HepG2 (cell line): ENCODE results near the gene RNF8. TPM values are rescaled to one million over a fixed set of nuclear protein-coding genes. Genes with fewer than 3 reads are reported as not detected.
A peak's percentile ranks its signal among the peaks of the same experiment; 100 is the strongest.

Experiments
- AGO2 ChIP-seq: fragments of 200-400 bp; formaldehyde crosslinking; optimal IDR thresholded peaks from 2 replicates; pipeline ENCODE3; 2017; ENCODE audit warnings: mild to moderate bottlenecking, low read depth, low read length, moderate library complexity
- ARNT2 ChIP-seq: sonication (generic); formaldehyde crosslinking; IDR thresholded peaks from 2 replicates; pipeline ENCODE4 v1.8.0; 2022; ENCODE audit warnings: mild to moderate bottlenecking, low read depth, missing genetic modification reagents, moderate library complexity
- DDIT3 ChIP-seq: sonication (generic); formaldehyde crosslinking; IDR thresholded peaks from 2 replicates; pipeline ENCODE4 v1.4.0; 2020; ENCODE audit warnings: mild to moderate bottlenecking, missing genetic modification reagents
- HOMEZ ChIP-seq: IDR thresholded peaks from 2 replicates; pipeline ENCODE4 v1.6.1; 2016; ENCODE audit warnings: low read depth
- HOXA7 ChIP-seq: sonication (generic); formaldehyde crosslinking; IDR thresholded peaks from 2 replicates; pipeline ENCODE4 v1.8.1; 2022; ENCODE audit warnings: mild to moderate bottlenecking, missing genetic modification reagents, moderate library complexity
- IKZF5 ChIP-seq: IDR thresholded peaks from 2 replicates; pipeline ENCODE4 v1.6.1; 2018; ENCODE audit warnings: missing genetic modification reagents, mild to moderate bottlenecking, missing compliant biosample characterization
- MATR3 ChIP-seq: sonication (generic); formaldehyde crosslinking; IDR thresholded peaks from 2 replicates; pipeline ENCODE4 v1.4.0; 2020; ENCODE audit warnings: missing genetic modification reagents
- MTF1 ChIP-seq: sonication (generic); formaldehyde crosslinking; IDR thresholded peaks from 2 replicates; pipeline ENCODE4 v1.5.0; 2020; ENCODE audit warnings: missing genetic modification reagents
- PATZ1 ChIP-seq: sonication (generic); formaldehyde crosslinking; IDR thresholded peaks from 2 replicates; pipeline ENCODE4 v1.4.0; 2020; ENCODE audit warnings: missing genetic modification reagents
- SCMH1 ChIP-seq: sonication (generic); formaldehyde crosslinking; IDR thresholded peaks from 2 replicates; pipeline ENCODE4 v1.9.0; 2021; ENCODE audit warnings: missing genetic modification reagents, mild to moderate bottlenecking, borderline replicate concordance
- TEAD3 ChIP-seq: optimal IDR thresholded peaks from 2 replicates; pipeline ENCODE3; 2016; ENCODE audit warnings: borderline replicate concordance
- ZBTB34 ChIP-seq: sonication (generic); formaldehyde crosslinking; IDR thresholded peaks from 2 replicates; pipeline ENCODE4 v1.8.0; 2022; ENCODE audit warnings: mild to moderate bottlenecking, missing genetic modification reagents
- ZNF20 ChIP-seq: sonication (generic); formaldehyde crosslinking; IDR thresholded peaks from 2 replicates; pipeline ENCODE4 v1.4.0; 2020; ENCODE audit warnings: mild to moderate bottlenecking, moderate library complexity, missing genetic modification reagents
- ZNF557 ChIP-seq: sonication (generic); formaldehyde crosslinking; IDR thresholded peaks from 2 replicates; pipeline ENCODE4 v1.4.0; 2020; ENCODE audit warnings: missing genetic modification reagents
- ZNF619 ChIP-seq: sonication (generic); formaldehyde crosslinking; IDR thresholded peaks from 2 replicates; pipeline ENCODE4 v1.4.0; 2020; ENCODE audit warnings: mild to moderate bottlenecking, missing genetic modification reagents
- ZNF672 ChIP-seq: sonication (generic); formaldehyde crosslinking; IDR thresholded peaks from 2 replicates; pipeline ENCODE4 v1.8.1; 2022; ENCODE audit warnings: missing genetic modification reagents
- ZNF703 ChIP-seq: sonication (generic); formaldehyde crosslinking; IDR thresholded peaks from 2 replicates; pipeline ENCODE4 v1.5.1; 2020; ENCODE audit warnings: missing genetic modification reagents, mild to moderate bottlenecking, moderate library complexity, borderline replicate concordance
- ZNF737 ChIP-seq: sonication (generic); formaldehyde crosslinking; IDR thresholded peaks from 2 replicates; pipeline ENCODE4 v1.5.0; 2020; ENCODE audit warnings: missing genetic modification reagents, mild to moderate bottlenecking, borderline replicate concordance
- ZNF768 ChIP-seq: sonication (generic); formaldehyde crosslinking; IDR thresholded peaks from 2 replicates; pipeline ENCODE4 v1.4.0; 2020; ENCODE audit warnings: missing genetic modification reagents
- ZNF816 ChIP-seq: sonication (generic); formaldehyde crosslinking; IDR thresholded peaks from 2 replicates; pipeline ENCODE4 v1.8.0; 2022; ENCODE audit warnings: missing genetic modification reagents, mild to moderate bottlenecking, borderline replicate concordance
- ZSCAN31 ChIP-seq: sonication (generic); formaldehyde crosslinking; IDR thresholded peaks from 2 replicates; pipeline ENCODE4 v1.5.0; 2020; ENCODE audit warnings: low read depth, mild to moderate bottlenecking, missing genetic modification reagents
- polyA plus RNA-seq, 8 experiments: library from polyadenylated mRNA; depleted of rRNA in 3 of 8; stranded (reverse) in 7 of 8; unstranded in 1 of 8; fragments of >200 nt; fragmentation: Illumina TruSeq in 4 of 8; extraction: Trizol in 4 of 8; gene quantifications; 2 replicates each; pipeline versions ENCODE4 v1.2.1 to v1.2.3, GENCODE V29; 2011 to 2016; ENCODE audit warnings: low read depth in 4 of 8, missing spikeins in 1 of 8, mixed read lengths in 1 of 8; ENCODE audit not compliant: insufficient read depth in 1 of 8
- total RNA-seq, 5 experiments: library from RNA; depleted of rRNA; stranded (reverse); fragments of >200 nt; fragmentation: Illumina TruSeq; extraction: Trizol; gene quantifications; 2 replicates each; pipeline ENCODE4 v1.2.3, GENCODE V29; 2016; ENCODE audit warnings: low read depth in 1 of 5

The RNF8 gene
- total and polyA plus RNA-seq, 2 of the 13 experiments (the other 11 are each of a cell fraction or from before 2014, with no cell fraction given) = 21.8 to 47.6 TPM

GRCh38 chr6:37353761-37354525 is at the start of gene RNF8 (continued):
- TF ChIP-seq ZNF737 (CRISPR knock-in tag) (no peak), HOMEZ (no peak; the same call in 1 of the 2 replicates), MATR3 (CRISPR knock-in tag) (no peak), DDIT3 (CRISPR knock-in tag) (no peak), ZBTB34 (CRISPR knock-in tag) (no peak), HOXA7 (CRISPR knock-in tag) (no peak), ZSCAN31 (CRISPR knock-in tag) (peak; percentile 89), SCMH1 (CRISPR knock-in tag) (no peak), ZNF816 (CRISPR knock-in tag) (no peak), TEAD3 (CRISPR knock-in tag) (peak; percentile 11), ZNF703 (CRISPR knock-in tag) (no peak; the same call in 1 of the 2 replicates), ZNF20 (no peak), PATZ1 (peak; percentile 57; the same call in 1 of the 2 replicates), IKZF5 (CRISPR knock-in tag) (no peak; the same call in 1 of the 2 replicates), AGO2 (peak; percentile 44), ZNF619 (no peak; the same call in 1 of the 2 replicates), ZNF768 (CRISPR knock-in tag) (no peak), MTF1 (CRISPR knock-in tag) (0 out of 2 replicates have a peak, but pooled peaks have one; percentile 56), ARNT2 (peak; percentile 19), ZNF672 (CRISPR knock-in tag) (no peak), ZNF557 (CRISPR knock-in tag) (peak; percentile 85; the same call in 1 of the 2 replicates)
